A549 (cell line): Measurements from ENCODE around the gene ATG4D.

ENCODE experiments used
- CEBPB ChIP-seq, 2 experiments: fragments of >200 bp in 1 of 2; sonication (Bioruptor Twin) in 1 of 2; formaldehyde crosslinking in 1 of 2; IDR thresholded peaks; 2 replicates each; pipeline ENCODE4 v1.6.1; 2012 to 2016
- CTCF ChIP-seq: fragments of >200 bp; sonication (Bioruptor Twin); formaldehyde crosslinking; IDR thresholded peaks from 3 replicates; pipeline ENCODE4 v1.5.1; 2016
- KDM1A ChIP-seq: fragments of 200-600 bp; sonication (generic); IDR thresholded peaks from 2 replicates; pipeline ENCODE4 v1.6.1; 2016; ENCODE audit warnings: low read depth, mild to moderate bottlenecking
- POLR2A ChIP-seq: IDR thresholded peaks from 2 replicates; pipeline ENCODE4 v1.6.1; 2012; ENCODE audit warnings: mild to moderate bottlenecking, low read length
- RCOR1 ChIP-seq: fragments of 150-350 bp; IDR thresholded peaks from 2 replicates; pipeline ENCODE4 v1.6.1; 2014; ENCODE audit warnings: antibody characterized with exemption, low read length, low read depth
- RNF2 ChIP-seq: fragments of 200-600 bp; sonication (generic); IDR thresholded peaks from 2 replicates; pipeline ENCODE4 v1.6.1; 2016; ENCODE audit warnings: low read depth, mild to moderate bottlenecking, antibody characterized with exemption, moderate library complexity, borderline replicate concordance
- ZFP36 ChIP-seq: fragments of 450-650 bp; IDR thresholded peaks from 2 replicates; pipeline ENCODE4 v1.6.1; 2014; ENCODE audit warnings: borderline replicate concordance; ENCODE audit not compliant: partially characterized antibody

GRCh38 chr19:10500247-10500592 is 43.5 kb upstream of the ATG4D start:
- TF ChIP-seq CTCF (no peak), RCOR1 (no peak), POLR2A (no peak), CEBPB (IDR thresholded peaks at IDR 0.05) (no peak), KDM1A (no peak), RNF2 (no peak), ZFP36 (no peak)
